Trophoblast cell (in vitro differentiated cells and primary cell): Measurements from ENCODE around the gene SKAP1.

ENCODE experiments used
- DNase-seq, 2 donors: peaks; one replicate each; pipeline ENCODE4 v3.0.0-alpha.2; 2016
- H2AFZ ChIP-seq: 2 replicates; pipeline ENCODE4 v1.6.1; 2013; ENCODE audit warnings: low read length, moderate library complexity, mild to moderate bottlenecking; ENCODE audit not compliant: insufficient read depth, poor library complexity
- H2AK5ac ChIP-seq: 2 replicates; pipeline ENCODE4 v1.6.1; 2013; ENCODE audit warnings: mild to moderate bottlenecking, low read length
- H2BK120ac ChIP-seq: 2 replicates; pipeline ENCODE4 v1.6.1; 2013; ENCODE audit warnings: low read length, mild to moderate bottlenecking, moderate library complexity; ENCODE audit not compliant: insufficient read depth, poor library complexity
- H2BK12ac ChIP-seq: 2 replicates; pipeline ENCODE4 v1.6.1; 2013; ENCODE audit warnings: mild to moderate bottlenecking, low read length, moderate library complexity
- H2BK5ac ChIP-seq: 2 replicates; pipeline ENCODE4 v1.6.1; 2013; ENCODE audit warnings: low read length, low read depth, moderate library complexity, mild to moderate bottlenecking; ENCODE audit not compliant: poor library complexity
- H3K14ac ChIP-seq: 2 replicates; pipeline ENCODE4 v1.6.1; 2013; ENCODE audit warnings: mild to moderate bottlenecking, low read length
- H3K18ac ChIP-seq: 2 replicates; pipeline ENCODE4 v1.6.1; 2013; ENCODE audit warnings: mild to moderate bottlenecking, low read length
- H3K23ac ChIP-seq: 2 replicates; pipeline ENCODE4 v1.6.1; 2013; ENCODE audit warnings: low read length
- H3K27ac ChIP-seq: 2 replicates; pipeline ENCODE4 v1.5.1; 2013; ENCODE audit warnings: low read depth, mild to moderate bottlenecking, inconsistent platforms, low read length, moderate library complexity
- H3K27me3 ChIP-seq: 2 replicates; pipeline ENCODE4 v1.6.1; 2013; ENCODE audit warnings: inconsistent platforms, mild to moderate bottlenecking, low read length, moderate library complexity; ENCODE audit not compliant: insufficient read depth
- H3K36me3 ChIP-seq, 2 experiments: 1 replicate in 1 of 2; 2 replicates in 1 of 2; pipeline ENCODE4 v1.6.1; 2013; ENCODE audit warnings: low read length in 2 of 2, mild to moderate bottlenecking in 2 of 2, moderate library complexity in 1 of 2; ENCODE audit not compliant: insufficient read depth in 2 of 2, control insufficient read depth in 1 of 2
- H3K4ac ChIP-seq: 2 replicates; pipeline ENCODE4 v1.6.1; 2013; ENCODE audit warnings: low read depth, mild to moderate bottlenecking, low read length, moderate library complexity
- H3K4me1 ChIP-seq, 2 experiments: 1 replicate in 1 of 2; 2 replicates in 1 of 2; pipeline ENCODE4 v1.6.1; 2013; ENCODE audit warnings: low read length in 2 of 2, mild to moderate bottlenecking in 2 of 2, moderate library complexity in 1 of 2; ENCODE audit not compliant: insufficient read depth in 2 of 2, control insufficient read depth in 1 of 2
- H3K4me2 ChIP-seq: 2 replicates; pipeline ENCODE4 v1.6.1; 2013; ENCODE audit warnings: inconsistent platforms, mild to moderate bottlenecking, low read length, moderate library complexity
- H3K4me3 ChIP-seq: 2 replicates; pipeline ENCODE4 v1.5.1; 2013; ENCODE audit warnings: mild to moderate bottlenecking, low read depth, low read length, inconsistent platforms
- H3K79me1 ChIP-seq: one replicate; pipeline ENCODE4 v1.6.1; 2013; ENCODE audit warnings: low read length
- H3K79me2 ChIP-seq: 2 replicates; pipeline ENCODE4 v1.6.1; 2013; ENCODE audit warnings: low read length, mild to moderate bottlenecking; ENCODE audit not compliant: control insufficient read depth, insufficient read depth, poor library complexity
- H3K9ac ChIP-seq: 2 replicates; pipeline ENCODE4 v1.6.1; 2013; ENCODE audit warnings: mild to moderate bottlenecking, low read length
- H3K9me3 ChIP-seq: 2 replicates; pipeline ENCODE4 v1.6.1; 2013; ENCODE audit warnings: low read depth, mild to moderate bottlenecking, control low read depth, inconsistent platforms, low read length; ENCODE audit not compliant: insufficient read depth
- H4K12ac ChIP-seq: 2 replicates; pipeline ENCODE4 v1.6.1; 2013; ENCODE audit warnings: low read depth, mild to moderate bottlenecking, low read length, moderate library complexity
- H4K8ac ChIP-seq: 2 replicates; pipeline ENCODE4 v1.6.1; 2013; ENCODE audit warnings: low read depth, mild to moderate bottlenecking, low read length, moderate library complexity
- H4K91ac ChIP-seq: one replicate; pipeline ENCODE4 v1.6.1; 2013; ENCODE audit warnings: low read depth, mild to moderate bottlenecking, low read length, moderate library complexity
- WGBS: extraction: QIAGEN DNeasy Blood & Tissue Kit; methylation state at CpG from one replicate; pipeline ENCODE4 v1.1.7; 2013; ENCODE audit warnings: missing lambda C conversion rate; ENCODE audit not compliant: insufficient read length, insufficient coverage; ENCODE audit errors: extremely low coverage; 5-methylcytosine and 5-hydroxymethylcytosine counted together

The SKAP1 gene

DNA sequence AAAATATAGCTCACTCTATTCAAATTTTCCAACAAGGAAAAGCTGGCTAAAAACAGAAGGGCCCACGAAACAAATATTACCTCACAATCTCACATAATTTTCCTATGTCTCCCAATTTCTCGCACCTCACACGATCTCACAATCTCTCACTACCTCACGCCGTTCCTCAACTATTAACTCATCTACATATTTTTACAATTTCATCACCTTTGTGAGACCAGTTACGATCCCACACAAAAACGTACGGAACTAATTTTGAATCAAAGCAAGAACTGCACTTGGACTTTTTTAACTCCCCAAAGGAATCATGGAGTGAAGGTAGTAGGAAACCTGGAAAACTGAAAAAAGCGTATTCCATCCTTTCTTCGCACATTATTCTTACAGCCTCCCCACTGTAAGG, 329.9 kb downstream of the SKAP1 start:
- Histone ChIP-seq H2AFZ (no peak overlapping the region), H4K91ac (no peak overlapping the region), H3K14ac (no peak overlapping the region), H3K18ac (no peak overlapping the region), H3K27ac (peak overlapping the region; percentile 91), H4K12ac (no peak overlapping the region), H3K4me2 (peak overlapping the region; percentile 84), H3K27me3 (no peaks in the 10 kb centered on the region), H3K36me3 (peaks cover 2 to 6% of the 10 kb centered on the region in 2 experiments), H3K4ac (peak overlapping the region; percentile 54), H2AK5ac (no peak overlapping the region), H3K9me3 (no peaks in the 10 kb centered on the region), H3K4me3 (peak overlapping the region; percentile 91), H2BK12ac (no peak overlapping the region), H3K79me2 (peaks cover 16% of the 10 kb centered on the region), H3K79me1 (peaks cover 7% of the 10 kb centered on the region), H2BK5ac (no peak overlapping the region), H3K23ac (no peak overlapping the region), H2BK120ac (no peak overlapping the region), H3K4me1 (no peaks in the 10 kb centered on the region), H4K8ac (no peak overlapping the region), H3K9ac (no peak overlapping the region)
- peak; percentile 68 to 89 for DNase-seq
- 100% methylated on average over 4 of the region's 10 CpGs for WGBS

DNA sequence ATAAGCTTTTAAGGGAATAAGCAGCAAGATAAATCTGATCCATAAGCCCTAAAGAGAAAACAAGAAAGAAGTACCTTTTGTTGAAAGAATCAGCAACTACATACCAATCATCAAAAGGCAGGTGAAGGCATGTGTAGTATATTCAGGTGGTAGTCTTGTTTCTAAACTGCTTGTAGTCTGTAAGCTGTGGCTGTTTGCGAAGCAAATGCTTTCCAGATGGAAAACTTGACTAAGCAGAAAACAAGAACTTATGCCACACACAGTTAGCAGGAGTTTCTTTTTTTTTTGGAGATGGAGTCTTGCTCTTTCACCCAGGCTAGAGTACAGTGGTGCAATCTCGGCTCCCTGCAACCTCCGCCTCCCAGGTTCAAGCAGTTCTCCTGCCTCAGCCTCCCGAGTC, 334.4 kb downstream of the SKAP1 start:
- Histone ChIP-seq H4K91ac (no peak overlapping the region), H3K79me2 (peaks cover 16% of the 10 kb centered on the region), H3K4me3 (no peak overlapping the region), H2BK120ac (no peak overlapping the region), H3K9ac (no peak overlapping the region), H3K4me2 (no peak overlapping the region), H3K23ac (no peak overlapping the region), H4K12ac (no peak overlapping the region), H2AFZ (no peak overlapping the region), H3K18ac (no peak overlapping the region), H3K27me3 (no peaks in the 10 kb centered on the region), H3K14ac (no peak overlapping the region), H2BK5ac (no peak overlapping the region), H3K4me1 (no peaks in the 10 kb centered on the region), H3K36me3 (peaks cover 11 to 22% of the 10 kb centered on the region in 2 experiments), H4K8ac (no peak overlapping the region), H3K27ac (no peak overlapping the region), H3K9me3 (no peaks in the 10 kb centered on the region), H3K79me1 (peaks cover 1% of the 10 kb centered on the region), H2AK5ac (no peak overlapping the region), H2BK12ac (no peak overlapping the region), H3K4ac (no peak overlapping the region)
- no CpG with 5 or more reads among the region's 4 CpGs for WGBS
- DNase-seq = no peak

- DNase-seq = no peak
- no CpG with 5 or more reads among the region's 11 CpGs for WGBS
- Histone ChIP-seq H3K27me3 (no peaks in the 10 kb centered on the region), H2AK5ac (no peak overlapping the region), H3K14ac (no peak overlapping the region), H4K12ac (no peak overlapping the region), H3K4me1 (no peaks in the 10 kb centered on the region), H2BK120ac (no peak overlapping the region), H3K36me3 (peaks cover 11 to 22% of the 10 kb centered on the region in 2 experiments), H3K18ac (no peak overlapping the region), H3K27ac (no peak overlapping the region), H4K91ac (no peak overlapping the region), H3K9ac (no peak overlapping the region), H3K79me1 (no peaks in the 10 kb centered on the region), H2BK5ac (no peak overlapping the region), H3K4ac (no peak overlapping the region), H2BK12ac (no peak overlapping the region), H3K79me2 (peaks cover 13% of the 10 kb centered on the region), H3K9me3 (no peaks in the 10 kb centered on the region), H3K23ac (no peak overlapping the region), H2AFZ (no peak overlapping the region), H4K8ac (no peak overlapping the region), H3K4me3 (no peak overlapping the region), H3K4me2 (no peak overlapping the region)
These were observed 336.5 kb downstream of the SKAP1 start for GRCh38 chr17:48093341-48094045.

GRCh38 chr17:48084932-48085331, 345.1 kb downstream of the SKAP1 start:
- Histone ChIP-seq H3K23ac (no peak overlapping the region), H2BK12ac (no peak overlapping the region), H4K12ac (no peak overlapping the region), H3K79me2 (peaks cover 7% of the 10 kb centered on the region), H3K4me3 (no peak overlapping the region), H3K9ac (no peak overlapping the region), H3K18ac (no peak overlapping the region), H3K4me2 (no peak overlapping the region), H3K79me1 (no peaks in the 10 kb centered on the region), H3K4ac (peak overlapping the region; percentile 13), H3K14ac (no peak overlapping the region), H4K91ac (no peak overlapping the region), H2BK120ac (no peak overlapping the region), H4K8ac (no peak overlapping the region), H2AK5ac (no peak overlapping the region), H3K36me3 (no peaks in the 10 kb centered on the region), H2BK5ac (no peak overlapping the region), H3K27me3 (no peaks in the 10 kb centered on the region), H3K9me3 (no peaks in the 10 kb centered on the region), H3K27ac (no peak overlapping the region), H3K4me1 (no peaks in the 10 kb centered on the region), H2AFZ (no peak overlapping the region)
- no CpG with 5 or more reads among the region's 2 CpGs for WGBS
- DNase-seq = no peak
